Stimulated activated CD8-positive, alpha-beta memory T cell treated with anti-CD3 and anti-CD28 coated beads, Interleukin-7, amount 100 ng/mL, for 4 hours (primary cell): ENCODE data around the gene NKTR.

Experiments
- DNase-seq, 2 donors: peaks; one replicate each; pipeline ENCODE4 v3.0.0-alpha.2; 2020; ENCODE audit warnings: low read depth in 2 of 2

Gene NKTR

GRCh38 chr3:42649783-42650182, 49.3 kb downstream of the NKTR start:
- DNase-seq = no peak

- no peak for DNase-seq
Observed at GRCh38 chr3:42651248-42652091, 51.0 kb downstream of the NKTR start.

DNA sequence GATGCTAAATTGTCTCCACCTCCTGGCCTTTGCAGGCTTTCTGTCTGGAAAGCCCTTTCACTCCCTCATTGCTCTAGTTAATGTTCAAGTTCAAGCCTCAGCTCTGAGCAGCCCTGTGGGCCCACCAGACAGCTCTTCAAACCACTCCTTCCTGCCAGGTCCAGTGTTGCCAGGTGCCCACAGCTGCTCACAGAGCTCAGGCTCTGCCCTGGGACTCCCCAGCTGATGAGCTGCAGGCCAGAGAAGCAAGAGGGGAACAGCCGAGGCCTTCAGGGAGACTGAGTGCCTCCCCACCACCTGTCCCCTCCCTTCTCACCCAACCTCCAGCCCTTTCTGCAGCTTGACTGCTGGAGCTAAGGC, 51.7 kb downstream of the NKTR start:
- DNase-seq = no peak

GRCh38 chr3:42652611-42653302, 52.3 kb downstream of the NKTR start:
- DNase-seq = no peak

GRCh38 chr3:42653303-42653559, 52.7 kb downstream of the NKTR start:
- DNase-seq = no peak

- no peak for DNase-seq
Observed at GRCh38 chr3:42653560-42654330, 53.3 kb downstream of the NKTR start, which contains the start of gene ZBTB47. Gene ZBTB47 (plus strand): TSS chr3:42653697. CDS start chr3:42658356, 4,659 bp downstream.

GRCh38 chr3:42654331-42655201, 54.1 kb downstream of the NKTR start:
- DNase-seq = no peak

- no peak for DNase-seq
Observed at GRCh38 chr3:42655331-42655888, 54.9 kb downstream of the NKTR start.

DNA sequence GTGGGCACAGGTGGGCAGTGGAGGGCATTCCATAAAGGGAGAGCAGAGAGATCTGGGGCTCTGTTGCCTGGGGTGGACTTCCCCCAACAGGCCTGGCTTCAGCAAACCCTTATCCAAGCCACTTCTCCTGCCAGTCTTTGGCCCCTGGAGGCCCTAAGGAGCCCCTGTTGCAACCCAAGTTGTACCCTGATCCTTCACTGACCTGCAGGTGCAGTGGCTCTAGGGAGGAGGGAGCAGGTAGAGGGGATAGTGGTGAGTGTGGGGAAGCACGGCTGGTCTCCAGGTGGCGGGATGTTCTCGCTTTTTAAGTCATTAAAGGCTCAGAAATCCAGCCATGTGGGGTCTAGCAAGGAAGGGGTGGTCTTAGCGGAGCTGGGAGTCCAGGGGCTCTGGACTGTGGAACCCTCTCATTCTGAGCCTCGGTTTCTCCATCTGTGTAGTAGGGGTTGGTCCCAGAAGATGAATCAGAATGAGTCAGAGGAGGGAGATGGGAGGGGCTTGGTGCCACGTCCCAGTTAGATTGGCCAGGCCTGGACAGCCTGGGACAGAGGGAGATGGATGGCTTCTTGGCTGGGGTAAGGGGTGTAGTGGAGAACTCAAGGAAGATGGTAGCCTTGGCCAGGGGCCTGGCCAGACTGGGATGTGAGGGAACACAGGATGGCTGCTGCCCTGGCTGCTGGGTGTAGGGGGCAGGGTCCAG, 55.6 kb downstream of the NKTR start:
- DNase-seq = no peak

DNA sequence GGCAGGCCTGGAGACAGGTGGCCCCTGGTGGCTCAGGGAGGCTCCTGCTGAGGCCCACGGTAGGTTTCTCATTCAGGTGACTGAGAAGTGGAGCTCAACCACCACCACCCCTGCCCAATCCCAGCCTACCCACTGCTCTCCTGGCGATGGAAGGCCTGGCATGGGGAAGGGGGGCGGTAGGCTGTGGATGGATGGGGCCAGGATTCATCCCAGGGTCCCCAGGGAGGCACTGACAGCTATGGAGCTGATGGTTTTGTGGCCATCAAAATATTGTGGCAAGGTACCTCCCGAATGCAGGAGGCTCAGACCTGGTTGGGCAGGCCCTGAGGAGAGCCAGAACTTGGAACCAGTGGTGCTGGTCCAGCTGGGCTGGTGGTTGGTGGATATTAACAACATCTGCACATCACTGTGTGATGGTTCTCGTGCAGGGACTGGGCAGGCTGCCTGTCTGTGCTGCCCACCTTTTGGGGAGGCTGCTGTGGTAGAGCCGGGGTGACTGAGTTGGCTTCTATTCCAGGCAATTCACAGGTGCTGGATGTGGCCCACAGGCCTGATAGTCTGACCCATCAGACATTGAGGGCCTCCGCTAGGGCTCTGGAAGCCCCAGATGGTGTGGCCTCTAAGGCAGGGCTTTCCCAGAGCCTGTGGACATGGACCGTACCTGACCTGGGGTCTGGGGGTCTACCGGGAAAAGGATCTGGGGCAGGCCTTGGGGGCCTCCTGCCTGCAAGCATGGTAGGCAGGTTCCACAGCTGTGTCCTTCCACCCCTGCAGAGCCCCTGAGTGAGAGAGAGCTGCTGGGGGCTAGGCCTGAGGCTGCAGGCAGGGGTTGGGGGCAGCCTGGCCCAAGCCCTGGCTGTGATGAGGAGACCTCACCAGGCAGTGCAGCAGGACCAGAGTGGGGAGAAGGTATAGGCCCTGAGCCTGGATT, 56.5 kb downstream of the NKTR start:
- no peak for DNase-seq

GRCh38 chr3:42657675-42658074, 57.2 kb downstream of the NKTR start:
- no peak for DNase-seq

- no peak for DNase-seq
Observed at GRCh38 chr3:42658091-42658770, 57.7 kb downstream of the NKTR start.

DNA sequence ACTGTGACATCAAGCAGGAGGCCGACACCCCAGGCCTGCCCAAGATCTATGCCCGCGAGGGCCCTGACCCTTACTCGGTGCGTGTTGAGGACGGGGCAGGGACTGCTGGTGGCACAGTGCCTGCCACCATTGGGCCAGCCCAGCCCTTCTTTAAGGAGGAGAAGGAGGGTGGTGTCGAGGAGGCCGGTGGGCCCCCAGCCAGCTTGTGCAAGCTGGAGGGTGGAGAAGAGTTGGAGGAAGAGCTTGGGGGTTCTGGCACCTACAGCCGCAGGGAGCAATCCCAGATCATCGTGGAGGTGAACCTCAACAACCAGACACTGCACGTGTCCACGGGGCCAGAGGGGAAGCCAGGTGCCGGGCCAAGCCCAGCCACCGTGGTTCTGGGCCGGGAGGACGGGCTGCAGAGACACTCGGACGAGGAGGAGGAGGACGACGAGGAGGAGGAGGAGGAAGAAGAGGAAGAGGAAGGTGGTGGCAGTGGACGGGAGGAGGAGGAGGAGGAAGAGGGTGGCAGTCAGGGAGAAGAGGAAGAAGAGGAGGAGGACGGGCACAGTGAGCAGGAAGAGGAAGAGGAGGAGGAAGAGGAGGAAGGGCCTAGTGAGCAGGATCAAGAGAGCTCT, 58.4 kb downstream of the NKTR start:
- no peak for DNase-seq

GRCh38 chr3:42659451-42660130, 59.1 kb downstream of the NKTR start:
- DNase-seq = no peak

DNA sequence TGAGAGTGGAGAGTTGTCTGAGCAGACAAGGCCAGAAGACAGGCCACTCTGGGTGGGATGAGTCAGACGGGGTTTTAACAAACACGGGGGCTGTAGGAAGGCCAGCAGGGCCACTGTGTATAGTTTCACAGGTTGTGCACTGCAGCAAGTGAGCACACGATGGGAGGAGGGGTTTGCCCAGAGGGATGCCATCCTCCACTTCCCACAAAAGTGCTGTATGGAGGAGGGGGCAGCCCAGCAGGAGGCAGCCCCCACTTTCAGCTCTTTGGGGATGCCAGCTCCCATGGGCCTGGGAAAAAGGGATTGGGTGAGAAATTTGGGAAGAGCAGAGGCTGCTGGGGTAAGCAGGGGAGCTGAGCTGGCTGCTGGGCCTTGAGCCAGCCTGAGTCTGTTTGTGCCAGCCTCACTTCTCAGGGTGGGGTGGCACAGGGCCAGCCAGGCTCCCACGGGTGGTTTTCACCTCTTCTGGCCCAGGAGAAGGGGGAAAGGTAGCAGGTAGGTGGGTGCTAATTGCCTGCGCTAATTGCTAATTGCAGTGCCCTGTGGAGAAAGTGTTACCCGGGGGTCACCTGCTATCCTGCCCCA, 59.7 kb downstream of the NKTR start:
- DNase-seq = no peak

DNA sequence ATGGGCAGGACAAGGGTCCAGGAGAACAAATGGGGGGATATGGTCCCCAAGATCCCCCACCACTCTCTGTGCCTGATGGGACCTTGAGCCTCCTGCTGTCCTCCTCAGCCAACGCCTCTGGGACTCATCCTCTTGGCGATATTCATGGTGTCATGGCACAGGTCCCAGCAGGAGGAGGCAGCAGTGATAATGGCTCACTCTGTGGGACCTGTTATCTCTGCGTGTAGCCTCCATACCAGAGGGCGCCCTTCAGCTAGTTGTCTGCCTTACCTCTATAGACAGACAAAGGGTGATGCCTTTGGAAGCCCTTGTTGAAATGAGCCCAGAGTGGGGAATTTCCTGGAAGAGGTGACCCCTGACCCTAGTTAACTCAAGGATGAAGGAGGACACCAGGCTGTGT, 60.4 kb downstream of the NKTR start:
- no peak for DNase-seq

GRCh38 chr3:42661593-42662022, 61.1 kb downstream of the NKTR start:
- no peak for DNase-seq
